Neural cell (in vitro differentiated cells): ENCODE measurements around the gene PRDX6. TPM values are rescaled to one million over a fixed set of nuclear protein-coding genes. Genes with fewer than 3 reads are reported as not detected.
"Not testable (repeated sequence)": the region's sequence is repeated elsewhere in the genome, so short reads cannot be mapped to it uniquely, and the experiment has no call there.

ENCODE experiments used
- H2AFZ ChIP-seq: fragments of 200-600, 300-800 bp; sonication (generic), shearing (Covaris generic); 2 replicates; pipeline ENCODE4 v1.6.0; 2014; ENCODE audit warnings: low read depth, mild to moderate bottlenecking, antibody characterized with exemption, low read length, moderate library complexity
- H3F3A ChIP-seq: fragments of 200-600 bp; shearing (Covaris generic); 2 replicates; pipeline ENCODE4 v1.6.1; 2016; ENCODE audit warnings: mild to moderate bottlenecking, moderate library complexity, mixed read lengths, antibody characterized with exemption, low read length; ENCODE audit not compliant: insufficient read depth, poor library complexity, severe bottlenecking
- H3K27ac ChIP-seq: fragments of 200-600, 300-800 bp; sonication (generic), shearing (Covaris generic); 2 replicates; pipeline ENCODE4 v1.5.1; 2014; ENCODE audit warnings: mild to moderate bottlenecking, low read length, moderate library complexity
- H3K27me3 ChIP-seq: fragments of 300-800, 200-600 bp; sonication (generic), shearing (Covaris generic); 2 replicates; pipeline ENCODE4 v1.6.0; 2014; ENCODE audit warnings: mild to moderate bottlenecking, low read depth, low read length, moderate library complexity; ENCODE audit not compliant: insufficient read depth
- H3K36me3 ChIP-seq: fragments of 300-800, 200-600 bp; sonication (generic), shearing (Covaris generic); 2 replicates; pipeline ENCODE4 v1.5.1; 2014; ENCODE audit warnings: mild to moderate bottlenecking, antibody characterized with exemption, low read length, moderate library complexity; ENCODE audit not compliant: insufficient read depth
- H3K4me2 ChIP-seq: fragments of 300-800, 200-600 bp; sonication (generic), shearing (Covaris generic); 2 replicates; pipeline ENCODE4 v1.6.0; 2014; ENCODE audit warnings: mild to moderate bottlenecking, low read length
- H3K4me3 ChIP-seq: fragments of 300-800, 200-600 bp; sonication (generic), shearing (Covaris generic); 2 replicates; pipeline ENCODE4 v1.5.1; 2014; ENCODE audit warnings: mild to moderate bottlenecking, low read length, moderate library complexity
- H3K79me2 ChIP-seq: fragments of 200-600 bp; shearing (Covaris generic); replicated peaks from 2 replicates; pipeline ENCODE4 v1.6.0; 2014; ENCODE audit warnings: mild to moderate bottlenecking, low read length, moderate library complexity; ENCODE audit not compliant: insufficient read depth
- H3K9ac ChIP-seq: fragments of 300-800, 200-600 bp; sonication (generic), shearing (Covaris generic); 2 replicates; pipeline ENCODE4 v1.6.1; 2016; ENCODE audit warnings: mild to moderate bottlenecking, low read length, mixed read lengths
- H3K9me2 ChIP-seq: fragments of 200-600 bp; shearing (Covaris generic); 2 replicates; pipeline ENCODE4 v1.6.1; 2016; ENCODE audit warnings: mild to moderate bottlenecking, low read length, mixed read lengths; ENCODE audit not compliant: insufficient read depth
- H3K9me3 ChIP-seq: fragments of 200-600, 300-800 bp; sonication (generic), shearing (Covaris generic); 2 replicates; pipeline ENCODE4 v1.6.1; 2016; ENCODE audit warnings: mild to moderate bottlenecking, mixed run types, low read length, moderate library complexity, mixed read lengths
- H4K20me1 ChIP-seq: fragments of 200-600 bp; shearing (Covaris generic); 2 replicates; pipeline ENCODE4 v1.6.1; 2016; ENCODE audit warnings: mild to moderate bottlenecking, mixed run types; ENCODE audit not compliant: insufficient read depth
- CTCF ChIP-seq: fragments of 450-650 bp; IDR thresholded peaks from 2 replicates; pipeline ENCODE4 v1.5.1; 2014; ENCODE audit warnings: antibody characterized with exemption, mild to moderate bottlenecking, moderate library complexity; ENCODE audit not compliant: poor library complexity, severe bottlenecking
- EP300 ChIP-seq: fragments of 450-650 bp; conservative IDR thresholded peaks from 2 replicates; pipeline ENCODE4 v1.6.1; 2014; ENCODE audit warnings: antibody characterized with exemption, mild to moderate bottlenecking, moderate library complexity; ENCODE audit not compliant: poor library complexity, severe bottlenecking
- EZH2 ChIP-seq: fragments of 200-600, 300-800 bp; shearing (Covaris generic), sonication (generic); IDR thresholded peaks from 2 replicates; pipeline ENCODE4 v1.6.1; 2014; ENCODE audit warnings: antibody characterized with exemption, low read length, borderline replicate concordance, mild to moderate bottlenecking; ENCODE audit not compliant: insufficient read depth, poor library complexity, severe bottlenecking
- MXI1 ChIP-seq: fragments of 450-650 bp; conservative IDR thresholded peaks from 2 replicates; pipeline ENCODE4 v1.6.1; 2014; ENCODE audit warnings: antibody characterized with exemption, mild to moderate bottlenecking; ENCODE audit not compliant: poor library complexity, severe bottlenecking
- POLR2AphosphoS5 ChIP-seq: IDR thresholded peaks from 2 replicates; pipeline ENCODE4 v1.6.1; 2012
- RAD21 ChIP-seq: fragments of 450-650 bp; conservative IDR thresholded peaks from 2 replicates; pipeline ENCODE4 v1.6.1; 2014; ENCODE audit warnings: antibody characterized with exemption, mild to moderate bottlenecking, moderate library complexity
- REST ChIP-seq: IDR thresholded peaks from 2 replicates; pipeline ENCODE4 v1.6.1; 2012; ENCODE audit warnings: borderline replicate concordance
- SMC3 ChIP-seq: fragments of 450-650 bp; conservative IDR thresholded peaks from 2 replicates; pipeline ENCODE4 v1.6.1; 2014; ENCODE audit warnings: antibody characterized with exemption, mild to moderate bottlenecking, moderate library complexity; ENCODE audit not compliant: poor library complexity
- TAF1 ChIP-seq: IDR thresholded peaks from 2 replicates; pipeline ENCODE4 v1.6.1; 2012; ENCODE audit warnings: low read depth
- polyA plus RNA-seq: library from polyadenylated mRNA; depleted of rRNA; stranded (reverse); fragments of >200 nt; gene quantifications from 2 replicates; pipeline ENCODE4 v1.2.3, GENCODE V29; 2014

Gene PRDX6
- polyA plus RNA-seq, 1 donor from 2014 or later: 118 TPM

DNA sequence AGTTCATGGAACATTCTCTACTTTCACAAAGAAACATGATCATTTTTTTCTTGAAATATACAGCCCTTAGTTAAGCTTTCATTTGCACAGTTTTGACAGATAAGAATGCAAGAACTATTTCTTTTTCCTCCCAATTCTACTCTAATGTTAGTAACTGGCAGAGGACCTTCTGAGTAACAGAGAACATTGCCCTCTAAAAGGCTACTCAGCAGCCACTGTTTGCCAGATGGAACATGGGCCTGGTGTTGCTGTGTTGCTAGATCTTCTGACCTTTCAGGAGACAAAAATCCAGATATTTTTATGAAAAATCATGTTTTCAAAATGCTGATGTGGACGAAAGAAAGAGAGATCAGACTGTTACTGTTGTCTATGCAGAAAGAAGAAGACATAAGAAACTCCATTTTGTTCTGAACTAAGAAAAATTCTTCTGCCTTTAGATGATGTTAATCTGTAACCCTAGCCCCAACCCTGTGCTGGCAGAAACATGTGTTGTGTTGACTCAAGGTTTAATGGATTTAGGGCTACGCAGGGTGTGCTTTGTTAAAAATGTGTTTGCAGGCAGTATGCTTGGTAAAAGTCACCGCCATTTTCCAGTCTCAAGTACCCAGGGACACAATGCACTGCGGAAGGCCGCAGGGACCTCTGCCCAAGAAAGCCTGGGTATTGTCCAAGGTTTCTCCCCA is 2.9 kb upstream of the PRDX6 start:
- no peaks in the 10 kb centered on the region for H3K9me3 ChIP-seq
- no peak overlapping the region for H2AFZ ChIP-seq
- no peaks in the 10 kb centered on the region for H3K9me2 ChIP-seq
- H4K20me1 ChIP-seq: no peaks in the 10 kb centered on the region
- H3K9ac ChIP-seq: no peak overlapping the region
- no peaks in the 10 kb centered on the region for H3F3A ChIP-seq
- H3K4me3 ChIP-seq: no peak overlapping the region
- H3K27me3 ChIP-seq: no peaks in the 10 kb centered on the region
- no peak overlapping the region for H3K27ac ChIP-seq
- H3K4me2 ChIP-seq: no peak overlapping the region
- TF ChIP-seq EZH2: no peak
- no peak for TF ChIP-seq RAD21
- TF ChIP-seq CTCF: no peak
- TF ChIP-seq SMC3: no peak
- TF ChIP-seq TAF1: no peak
- TF ChIP-seq MXI1: no peak
- no peak for TF ChIP-seq POLR2AphosphoS5
- no peak for TF ChIP-seq REST
- no peak for TF ChIP-seq EP300
- no peaks in the 10 kb centered on the region for H3K36me3 ChIP-seq
- H3K79me2 ChIP-seq: peaks cover 15% of the 10 kb centered on the region

DNA sequence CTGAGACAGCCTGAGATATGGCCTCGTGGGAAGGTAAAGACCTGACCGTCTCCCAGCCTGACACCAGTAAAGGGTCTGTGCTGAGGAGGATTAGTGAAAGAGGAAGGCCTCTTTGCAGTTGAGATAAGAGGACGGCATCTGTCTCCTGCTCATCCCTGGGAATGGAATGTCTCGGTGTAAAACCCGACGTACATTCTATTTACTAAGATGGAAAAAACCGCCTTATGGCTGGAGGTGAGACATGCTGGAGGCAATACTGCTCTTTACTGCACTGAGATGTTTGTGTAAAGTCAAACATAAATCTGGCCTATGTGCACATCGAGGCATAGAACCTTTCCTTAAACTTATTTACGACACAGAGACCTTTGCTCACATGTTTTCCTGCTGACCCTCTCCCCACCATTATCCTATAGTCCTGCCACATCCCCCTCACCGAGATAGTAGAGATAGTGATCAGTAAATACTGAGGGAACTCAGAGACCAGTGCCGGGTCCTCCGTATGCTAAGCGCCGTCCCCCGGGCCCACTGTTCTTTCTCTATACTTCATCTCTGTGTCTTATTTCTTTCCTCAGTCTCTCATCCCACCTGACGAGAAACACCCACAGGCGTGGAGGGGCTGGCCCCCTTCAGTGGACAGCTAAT is 2.2 kb upstream of the PRDX6 start:
- H4K20me1 ChIP-seq, H3K27me3 ChIP-seq, H3K9ac ChIP-seq, H3K27ac ChIP-seq, H3F3A ChIP-seq, H3K36me3 ChIP-seq, H3K9me2 ChIP-seq, H2AFZ ChIP-seq, H3K9me3 ChIP-seq, H3K4me3 ChIP-seq, H3K4me2 ChIP-seq: not testable (repeated sequence)
- H3K79me2 ChIP-seq: peaks cover 18% of the 10 kb centered on the region
